ENCODE data around the gene NUTF2. TPM values are rescaled to one million over a fixed set of nuclear protein-coding genes. Genes with fewer than 3 reads are reported as not detected.

NUTF2 gene
- total and polyA plus RNA-seq, 2 of the 8 experiments (the other 6 are each of a cell fraction or from before 2014, with no cell fraction given): 219 to 377 TPM

GRCh38 chr16:67858500-67858899, 11.8 kb downstream of the NUTF2 start:
- no peak for FAIRE-seq
- H3K79me2 ChIP-seq (ENCODE audit: control insufficient read depth in 1 of 2, insufficient read depth in 2 of 2, low read length in 2 of 2): peaks cover 42 to 97% of the 10 kb centered on the region in 2 experiments
- no peak for TF ChIP-seq CEBPB (IDR thresholded peaks at IDR 0.05; ENCODE audit: low read depth, low read length)
- no peak for TF ChIP-seq KDM4A (IDR thresholded peaks at IDR 0.05; ENCODE audit: low read depth, low read length, severe bottlenecking)
- TF ChIP-seq SUZ12 (IDR thresholded peaks at IDR 0.05; ENCODE audit: low read length): no peak
- TF ChIP-seq NRF1 (IDR thresholded peaks at IDR 0.05; ENCODE audit: low read depth, low read length): no peak
- TF ChIP-seq TEAD4 (IDR thresholded peaks at IDR 0.05; ENCODE audit: low read depth, low read length): no peak
- no peak for TF ChIP-seq BCL11A (IDR thresholded peaks at IDR 0.05; ENCODE audit: low read depth in 2 of 2, low read length in 2 of 2)
- no peak for TF ChIP-seq SRF (IDR thresholded peaks at IDR 0.05; ENCODE audit: low read depth, low read length)
- no peak for TF ChIP-seq TBP (IDR thresholded peaks at IDR 0.05; ENCODE audit: low read depth, low read length)
- no peak for TF ChIP-seq RXRA (IDR thresholded peaks at IDR 0.05; ENCODE audit: insufficient read depth, low read depth, low read length)
- no peak for TF ChIP-seq SP1 (IDR thresholded peaks at IDR 0.05; ENCODE audit: low read depth, low read length)
- no peak for TF ChIP-seq RBBP5 (IDR thresholded peaks at IDR 0.05; ENCODE audit: borderline replicate concordance, low read depth, low read length)
- no peak for TF ChIP-seq TCF12 (IDR thresholded peaks at IDR 0.05; ENCODE audit: low read depth, low read length)
- no peak for TF ChIP-seq RNF2 (IDR thresholded peaks at IDR 0.05; ENCODE audit: borderline replicate concordance, low read depth, low read length, missing control alignments, poor library complexity, severe bottlenecking)

More at GRCh38 chr16:67858500-67858899, 11.8 kb downstream of the NUTF2 start:
- no peaks in the 10 kb centered on the region for H3K23me2 ChIP-seq (ENCODE audit: low read depth, low read length)
- no peak overlapping the region for H4K5ac ChIP-seq (ENCODE audit: insufficient read length, low read depth, low read length)
- H3K36me3 ChIP-seq (ENCODE audit: control insufficient read depth in 2 of 4, insufficient read depth in 4 of 4, low read length in 3 of 4): peaks cover 0 to 18% (median 4%) of the 10 kb centered on the region in 4 experiments; a peak in 3 of 8 replicates
- H2BK20ac ChIP-seq (ENCODE audit: low read length): no peak overlapping the region
- H3K9me3 ChIP-seq (ENCODE audit: insufficient read depth in 2 of 2, low read depth in 1 of 2, low read length in 1 of 2): no peaks in the 10 kb centered on the region
- no peak overlapping the region; the same call in 1 of the 2 replicates for H3K18ac ChIP-seq (ENCODE audit: extremely low read depth, low read length)
- 87% methylated on average over 4 of the region's 4 CpGs; no CpG with 5 or more reads in 1 of the 2 experiments for WGBS, 2 experiments (ENCODE audit: extremely low coverage in 1 of 2, insufficient coverage in 1 of 2, insufficient read length in 1 of 2, insufficient replicate concordance in 2 of 2, low coverage in 1 of 2, low lambda C conversion rate in 2 of 2, missing lambda C conversion rate in 1 of 2)
- H4K20me1 ChIP-seq (replicated peaks in 1 of 2; ENCODE audit: control insufficient read depth in 1 of 2, insufficient read depth in 2 of 2, low read length in 2 of 2): peaks cover 36 to 61% of the 10 kb centered on the region in 2 experiments
- no peak overlapping the region for H3K56ac ChIP-seq (replicated peaks; ENCODE audit: insufficient read length, low read depth, low read length)
- no peak overlapping the region; a peak in 1 of 8 replicates for H3K4me3 ChIP-seq (ENCODE audit: extremely low read depth in 1 of 4, insufficient read depth in 2 of 4, low read depth in 3 of 4, low read length in 4 of 4)
- H2BK15ac ChIP-seq (ENCODE audit: low read length): no peak overlapping the region
- H3K4me2 ChIP-seq (ENCODE audit: insufficient read depth in 1 of 2, low read depth in 2 of 2, low read length in 2 of 2): peak overlapping the region in 1 of 2 experiments; percentile 43; a peak in 2 of 4 replicates
- H3K27ac ChIP-seq (ENCODE audit: low read depth, low read length): peak overlapping the region; percentile 84
- H2BK12ac ChIP-seq (ENCODE audit: low read depth, low read length): peak overlapping the region; percentile 96; the same call in 1 of the 2 replicates
- DNase-seq (ENCODE audit: low read depth in 1 of 2, low spot score in 2 of 2): no peak
- ChIA-PET POLR2A (ENCODE audit: partially characterized antibody) (interaction anchor here (1.1 to 2.9 kb wide), 2 partner anchors 11 to 21 kb away, joined by 3 to 27 read pairs; partner anchors contain the start of genes CENPT and NUTF2), CTCF (ENCODE audit: partially characterized antibody) (interaction anchor here (1.6 kb wide), 1 partner anchor 42 kb away, joined by 4 read pairs; no protein-coding TSS in a partner anchor)
- H2AFZ ChIP-seq (ENCODE audit: low read length): no peak overlapping the region
- H4K91ac ChIP-seq (replicated peaks; ENCODE audit: insufficient read length, low read length): no peak overlapping the region
- no peak overlapping the region; the same call in 1 of the 2 replicates for H2AK5ac ChIP-seq (ENCODE audit: low read depth, low read length)
- peaks cover 8 to 19% (median 13%) of the 10 kb centered on the region in 4 experiments for H3K4me1 ChIP-seq (replicated peaks in 1 of 4; ENCODE audit: control insufficient read depth in 3 of 4, insufficient read depth in 4 of 4, low read length in 3 of 4)
- H2BK5ac ChIP-seq (ENCODE audit: low read depth, low read length): peak overlapping the region; percentile 63; the same call in 1 of the 2 replicates
- peak overlapping the region in 1 of 4 experiments; percentile 29; a peak in 1 of 7 replicates for H3K9ac ChIP-seq (replicated peaks in 1 of 4; ENCODE audit: extremely low read depth in 1 of 4, low read depth in 3 of 4, low read length in 3 of 4)
- H4K8ac ChIP-seq (ENCODE audit: extremely low read depth, insufficient read depth, low read length): peak overlapping the region; percentile 9; the same call in 1 of the 2 replicates
- no peak overlapping the region for H3K23ac ChIP-seq (ENCODE audit: insufficient read length)
- no peak overlapping the region for H2BK120ac ChIP-seq (replicated peaks; ENCODE audit: low read depth, low read length)
- H3K4ac ChIP-seq (replicated peaks; ENCODE audit: insufficient read length, low read depth, low read length): no peak overlapping the region
- no peaks in the 10 kb centered on the region for H3K27me3 ChIP-seq (replicated peaks in 1 of 4; ENCODE audit: control insufficient read depth in 3 of 4, extremely low read depth in 1 of 4, insufficient read depth in 3 of 4, low read length in 3 of 4)
- H3K79me1 ChIP-seq (ENCODE audit: low read depth, low read length): peaks cover 50% of the 10 kb centered on the region
- no peak overlapping the region for H3K14ac ChIP-seq (ENCODE audit: insufficient read length)
